HG03457 (cell line): ENCODE results near the gene TNFRSF18.

Experiments used
- ATAC-seq: cut with Tn5 transposase; IDR thresholded peaks from one replicate; pipeline ENCODE4 v1.9.1; 2021; ENCODE audit warnings: moderate number of reproducible peaks; ENCODE audit not compliant: unreplicated experiment

The TNFRSF18 gene

GRCh38 chr1:1228596-1229321 is 22.4 kb upstream of the TNFRSF18 start:
- no peak for ATAC-seq

- no peak for ATAC-seq
Measured at GRCh38 chr1:1228187-1228586, 21.8 kb upstream of the TNFRSF18 start.

- no peak for ATAC-seq
Measured at GRCh38 chr1:1227386-1227785, 21.0 kb upstream of the TNFRSF18 start.

- no peak for ATAC-seq
Measured at GRCh38 chr1:1226566-1227362, 20.4 kb upstream of the TNFRSF18 start.

GRCh38 chr1:1225913-1226312 is 19.5 kb upstream of the TNFRSF18 start:
- ATAC-seq: no peak

GRCh38 chr1:1225238-1225845 is 18.9 kb upstream of the TNFRSF18 start:
- ATAC-seq: no peak

- ATAC-seq: no peak
Measured at GRCh38 chr1:1223891-1224290, 17.5 kb upstream of the TNFRSF18 start.

- no peak for ATAC-seq
Measured at GRCh38 chr1:1223321-1223720, 16.9 kb upstream of the TNFRSF18 start.

- no peak for ATAC-seq
Measured at GRCh38 chr1:1222575-1223225, 16.3 kb upstream of the TNFRSF18 start.

- no peak for ATAC-seq
Measured at GRCh38 chr1:1221887-1222574, 15.6 kb upstream of the TNFRSF18 start.

GRCh38 chr1:1220197-1220596 is 13.8 kb upstream of the TNFRSF18 start:
- ATAC-seq: no peak

- ATAC-seq: no peak
Measured at GRCh38 chr1:1219341-1219740, 12.9 kb upstream of the TNFRSF18 start.

GRCh38 chr1:1218524-1219200 is 12.3 kb upstream of the TNFRSF18 start:
- ATAC-seq: no peak

- ATAC-seq: no peak
Measured at GRCh38 chr1:1217621-1218523, 11.5 kb upstream of the TNFRSF18 start.

GRCh38 chr1:1216770-1217620 is 10.6 kb upstream of the TNFRSF18 start:
- no peak for ATAC-seq

GRCh38 chr1:1215881-1216605 is 9.7 kb upstream of the TNFRSF18 start:
- no peak for ATAC-seq

GRCh38 chr1:1215080-1215676 is 8.8 kb upstream of the TNFRSF18 start:
- ATAC-seq: no peak
